Stimulated activated CD4-positive, alpha-beta T cell treated with anti-CD3 and anti-CD28 coated beads, TNF-alpha, amount 100 ng/mL, for 4 hours (primary cell): ENCODE results near the gene SVOPL.

Source experiments
- DNase-seq, 3 experiments: peaks; one replicate each; pipeline ENCODE4 v3.0.0-alpha.2; 2020; ENCODE audit warnings: low read depth in 3 of 3

SVOPL gene

GRCh38 chr7:138608275-138608674 is 92.9 kb downstream of the SVOPL start:
- DNase-seq = no peak

DNA sequence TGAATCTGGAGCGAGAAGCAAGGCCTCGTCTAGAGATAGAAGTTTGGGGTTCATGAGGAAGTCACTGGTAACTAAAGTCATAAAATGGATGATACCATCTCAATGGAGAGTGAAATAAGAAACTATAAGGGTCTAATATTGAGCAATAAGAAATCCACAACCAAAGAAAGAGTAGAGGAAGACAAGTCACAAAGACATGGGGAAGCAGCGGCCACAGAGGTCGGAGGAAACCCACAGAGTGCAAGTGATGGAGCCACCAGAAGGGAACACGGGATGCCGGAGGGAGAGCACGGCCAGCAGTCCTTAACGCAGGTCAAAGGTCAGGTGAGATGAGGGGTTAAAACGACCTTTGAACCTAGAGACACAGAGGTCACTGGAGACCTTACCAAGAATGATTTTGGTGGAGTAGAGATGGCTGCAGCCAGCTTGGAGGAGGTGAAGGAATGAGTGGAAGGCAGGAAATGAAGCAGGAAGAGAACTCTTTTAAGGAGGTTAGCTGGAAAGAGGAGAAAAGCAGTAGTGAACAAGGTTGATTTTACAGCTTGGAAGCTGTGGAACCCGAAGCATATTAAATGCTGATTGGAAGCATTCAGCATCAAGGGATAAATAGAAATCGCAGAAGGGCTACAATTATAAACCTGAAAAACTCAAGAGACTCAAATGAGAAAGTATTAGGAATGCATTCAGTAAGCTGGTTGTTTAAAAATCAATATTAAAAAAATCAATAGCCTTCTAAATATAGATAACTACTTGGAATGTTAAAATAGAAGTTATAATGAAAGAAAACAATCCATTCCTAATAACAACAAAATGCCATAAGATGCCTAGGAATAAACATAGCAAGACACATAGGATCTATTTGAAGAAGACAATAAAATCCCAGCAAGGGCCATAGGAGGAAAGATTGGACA is 93.7 kb downstream of the SVOPL start:
- DNase-seq = no peak

GRCh38 chr7:138606236-138606635 is 94.9 kb downstream of the SVOPL start:
- DNase-seq = no peak

DNA sequence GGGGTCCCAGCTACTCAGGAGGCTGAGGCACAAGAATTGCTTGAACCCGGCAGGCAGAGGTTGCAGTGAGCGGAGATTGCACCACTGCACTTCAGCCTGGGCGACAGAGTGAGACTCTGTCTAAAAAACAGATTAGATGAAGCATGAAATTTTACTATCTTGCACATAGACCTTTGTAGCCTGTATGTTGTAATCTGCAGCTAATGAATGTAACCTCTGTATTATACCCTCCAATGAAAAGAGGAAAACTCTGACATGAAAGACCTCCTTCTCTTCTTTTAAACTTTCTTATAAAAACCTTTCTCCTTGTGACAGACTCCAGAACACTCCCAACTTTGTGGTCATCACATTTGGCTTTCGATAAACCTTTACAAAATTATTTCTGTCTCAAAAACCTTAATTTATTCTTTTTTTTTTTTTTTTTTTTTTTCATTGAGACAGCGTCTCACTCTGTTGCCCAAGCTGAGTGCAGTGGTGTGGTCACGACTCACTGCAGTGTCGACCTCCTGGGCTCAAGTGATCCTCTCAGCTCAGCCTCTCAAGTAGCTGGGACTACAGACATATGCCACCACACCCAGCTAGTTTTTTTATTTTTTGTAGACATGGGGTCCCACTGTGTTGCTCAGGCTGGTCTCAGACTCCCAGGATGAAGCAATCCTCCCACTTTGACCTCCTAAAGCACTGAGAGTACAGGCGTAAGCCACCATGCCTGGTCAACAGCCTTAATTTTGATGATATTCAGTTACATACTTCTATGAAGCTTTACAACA is 97.4 kb downstream of the SVOPL start:
- DNase-seq = no peak

DNA sequence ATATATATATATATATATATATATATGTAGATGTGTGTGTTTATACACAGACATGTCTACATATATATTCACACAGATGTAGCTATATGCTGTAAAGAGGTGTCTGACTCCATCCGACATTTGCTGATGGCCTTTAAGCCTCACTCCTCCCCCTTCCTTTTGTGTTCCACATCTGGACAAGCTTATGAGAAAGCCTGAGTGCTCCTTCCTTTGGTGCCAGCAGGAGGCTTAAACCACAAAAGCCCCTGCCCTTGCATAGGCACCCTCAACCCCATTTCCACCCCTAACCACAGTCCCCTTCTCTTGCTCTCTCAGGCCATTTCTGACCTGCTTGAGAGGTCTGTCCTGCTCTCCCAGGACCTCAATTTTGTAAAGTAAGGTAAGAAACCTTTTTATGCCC is 98.7 kb downstream of the SVOPL start:
- no peak for DNase-seq

- DNase-seq = no peak
These were observed 105.7 kb downstream of the SVOPL start for GRCh38 chr7:138595454-138595853.

- DNase-seq = no peak
These were observed 111.0 kb downstream of the SVOPL start for GRCh38 chr7:138590154-138590553.

DNA sequence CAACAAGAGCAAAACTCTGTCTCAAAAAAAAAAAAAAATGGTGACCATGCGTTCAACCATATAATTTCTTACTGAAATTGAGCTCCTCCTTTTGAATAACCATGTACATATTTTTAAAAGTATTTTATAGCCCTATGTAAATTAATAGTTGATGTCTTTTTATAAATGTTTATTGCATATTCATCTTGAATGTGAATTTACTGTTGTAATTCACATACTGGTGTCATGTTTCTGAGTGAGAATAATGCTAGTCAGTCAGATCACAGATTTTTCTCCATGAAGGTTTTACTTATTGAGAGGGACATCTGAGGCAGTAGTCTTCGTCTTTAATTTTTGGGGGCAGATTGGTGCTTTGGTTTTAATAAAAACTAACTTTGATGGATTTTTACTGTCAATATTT is 112.2 kb downstream of the SVOPL start:
- no peak for DNase-seq

GRCh38 chr7:138587485-138587884 is 113.7 kb downstream of the SVOPL start:
- no peak for DNase-seq

DNA sequence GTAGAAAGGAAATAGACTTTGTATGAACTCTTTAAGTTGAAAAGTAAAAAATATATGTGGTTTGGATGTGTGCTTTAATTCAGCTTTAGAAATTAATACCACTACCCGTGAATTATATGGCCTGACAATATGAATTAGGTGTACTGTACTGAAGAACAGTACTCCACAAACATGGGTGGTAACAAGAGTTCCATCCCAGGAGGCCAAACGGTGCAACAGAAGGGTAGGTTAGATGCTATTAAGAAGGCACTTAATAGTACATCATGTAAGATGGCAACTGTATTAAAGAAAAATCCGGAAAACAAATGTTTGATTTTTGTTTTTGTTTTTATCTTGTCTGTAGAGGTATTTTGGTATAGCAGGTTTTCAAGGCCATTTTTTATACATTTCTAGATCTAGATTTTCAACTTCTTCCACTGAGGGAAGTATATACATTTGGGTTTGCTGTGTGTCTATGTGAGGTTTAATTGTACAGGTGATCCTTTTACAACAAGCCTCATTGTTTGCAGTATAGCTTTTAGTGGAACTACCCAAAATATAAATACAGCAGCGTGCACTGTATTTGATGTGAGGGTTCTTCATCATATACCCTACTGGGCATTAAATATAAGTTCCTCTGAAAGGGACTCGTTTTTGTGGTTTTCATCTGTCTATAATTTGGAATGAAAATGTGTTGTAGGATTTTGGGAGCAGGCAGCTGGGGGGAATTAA is 115.7 kb downstream of the SVOPL start:
- DNase-seq = no peak

DNA sequence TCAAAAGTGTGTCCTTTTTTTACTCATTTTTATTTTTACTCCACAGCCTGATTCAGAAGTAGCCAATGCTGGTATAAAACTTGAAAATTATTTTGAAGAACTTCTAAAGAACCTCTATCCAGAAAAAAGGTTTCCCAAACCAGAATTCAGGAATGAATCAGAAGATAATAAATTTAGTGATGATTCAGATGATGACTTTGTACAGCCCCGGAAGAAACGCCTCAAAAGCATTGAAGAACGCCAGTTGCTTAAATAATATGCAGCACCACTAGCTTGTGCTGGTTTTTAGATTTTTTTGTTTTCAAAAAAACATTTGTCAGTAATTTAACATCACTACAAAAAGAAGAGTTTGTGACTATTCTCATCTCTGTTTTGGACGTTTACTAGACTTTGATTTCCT is 116.5 kb downstream of the SVOPL start:
- DNase-seq = no peak

- no peak for DNase-seq
These were observed 116.9 kb downstream of the SVOPL start for GRCh38 chr7:138584283-138584682.

GRCh38 chr7:138581065-138581464 is 120.1 kb downstream of the SVOPL start:
- DNase-seq = no peak

DNA sequence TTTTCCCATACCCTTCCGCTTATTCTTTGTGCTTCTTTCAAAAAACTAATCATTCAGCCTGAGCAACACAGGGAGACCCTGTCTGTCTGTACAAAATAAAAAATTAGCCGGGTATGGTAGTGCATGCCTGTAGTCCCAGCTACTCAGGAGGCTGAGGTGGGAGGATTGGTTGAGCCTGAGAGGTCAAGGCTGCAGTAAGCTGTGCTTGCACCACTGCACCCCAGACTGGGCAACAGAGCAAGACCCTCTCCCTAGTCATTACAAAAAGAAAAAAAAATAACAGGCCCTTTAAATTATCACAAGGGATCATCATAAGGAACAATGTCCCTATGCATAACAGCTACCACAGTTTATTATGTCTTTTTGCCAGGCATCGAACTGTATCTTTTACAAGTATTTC is 121.5 kb downstream of the SVOPL start:
- DNase-seq = no peak

DNA sequence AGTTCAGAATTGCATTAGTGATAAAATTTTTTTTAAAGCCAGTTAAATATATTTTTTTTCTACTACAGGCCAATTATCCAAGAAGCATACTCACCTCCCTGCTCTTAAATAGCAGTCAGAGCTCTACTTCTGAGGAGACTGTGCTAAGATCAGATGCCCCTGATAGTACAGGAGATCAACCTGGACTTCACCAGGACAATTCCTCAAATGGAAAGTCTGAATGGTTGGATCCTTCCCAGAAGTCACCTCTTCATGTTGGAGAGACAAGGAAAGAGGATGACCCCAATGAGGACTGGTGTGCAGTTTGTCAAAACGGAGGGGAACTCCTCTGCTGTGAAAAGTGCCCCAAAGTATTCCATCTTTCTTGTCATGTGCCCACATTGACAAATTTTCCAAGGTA is 122.0 kb downstream of the SVOPL start:
- DNase-seq = no peak

- no peak for DNase-seq
These were observed 125.2 kb downstream of the SVOPL start for GRCh38 chr7:138575897-138576428.

DNA sequence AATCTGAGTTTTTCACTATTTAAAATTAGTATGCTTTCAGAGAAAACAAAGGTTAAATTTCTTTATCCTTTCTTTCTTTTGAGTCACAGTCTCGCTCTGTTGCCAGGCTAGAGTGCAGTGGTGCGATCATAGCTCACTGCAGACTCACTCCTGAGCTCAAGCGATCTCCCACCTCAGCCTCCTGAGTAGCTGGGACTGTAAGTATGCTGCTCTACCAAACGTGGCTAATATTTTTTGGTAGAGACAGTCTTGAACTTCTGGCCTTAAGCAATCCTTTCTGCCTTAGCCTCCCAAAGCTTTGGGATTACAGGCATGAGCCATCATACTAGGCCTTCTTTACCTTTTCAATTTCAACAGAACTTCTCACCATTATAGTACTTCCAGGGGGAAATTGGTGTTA is 127.4 kb downstream of the SVOPL start:
- DNase-seq = no peak

DNA sequence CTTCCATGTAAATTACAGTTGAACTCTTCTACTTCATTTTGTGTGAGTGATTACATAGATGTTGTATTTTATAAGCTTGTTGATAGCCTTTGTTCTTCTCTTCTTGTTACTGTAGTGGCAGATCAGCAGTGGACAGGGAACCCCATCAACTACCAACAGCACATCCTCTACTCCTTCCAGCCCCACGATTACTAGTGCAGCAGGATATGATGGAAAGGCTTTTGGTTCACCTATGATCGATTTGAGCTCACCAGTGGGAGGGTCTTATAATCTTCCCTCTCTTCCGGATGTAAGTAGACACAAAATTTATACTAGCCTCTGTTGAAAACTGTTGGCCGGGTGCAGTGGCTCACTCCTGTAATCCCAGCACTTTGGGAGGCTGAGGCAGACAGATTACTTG is 130.4 kb downstream of the SVOPL start:
- no peak for DNase-seq

GRCh38 chr7:138569418-138569817 is 131.7 kb downstream of the SVOPL start:
- DNase-seq = no peak

DNA sequence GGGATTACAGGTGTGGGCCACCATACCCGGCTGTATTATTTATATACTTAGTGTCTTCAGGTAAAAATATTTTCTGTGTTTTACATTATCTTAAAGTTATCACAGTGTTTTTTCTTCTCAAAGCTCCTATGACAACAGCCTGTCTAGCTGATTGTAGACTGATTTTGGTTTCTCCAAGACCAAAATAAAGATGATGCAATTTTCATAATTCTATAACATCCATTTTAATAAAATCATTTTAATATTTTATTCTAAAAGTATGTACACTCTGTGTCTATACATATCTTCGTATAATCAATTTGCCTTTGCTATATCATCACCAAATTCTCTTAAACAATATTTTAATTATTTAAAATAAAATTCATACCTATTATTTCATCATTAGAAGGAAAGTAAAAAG is 132.5 kb downstream of the SVOPL start:
- DNase-seq = no peak

DNA sequence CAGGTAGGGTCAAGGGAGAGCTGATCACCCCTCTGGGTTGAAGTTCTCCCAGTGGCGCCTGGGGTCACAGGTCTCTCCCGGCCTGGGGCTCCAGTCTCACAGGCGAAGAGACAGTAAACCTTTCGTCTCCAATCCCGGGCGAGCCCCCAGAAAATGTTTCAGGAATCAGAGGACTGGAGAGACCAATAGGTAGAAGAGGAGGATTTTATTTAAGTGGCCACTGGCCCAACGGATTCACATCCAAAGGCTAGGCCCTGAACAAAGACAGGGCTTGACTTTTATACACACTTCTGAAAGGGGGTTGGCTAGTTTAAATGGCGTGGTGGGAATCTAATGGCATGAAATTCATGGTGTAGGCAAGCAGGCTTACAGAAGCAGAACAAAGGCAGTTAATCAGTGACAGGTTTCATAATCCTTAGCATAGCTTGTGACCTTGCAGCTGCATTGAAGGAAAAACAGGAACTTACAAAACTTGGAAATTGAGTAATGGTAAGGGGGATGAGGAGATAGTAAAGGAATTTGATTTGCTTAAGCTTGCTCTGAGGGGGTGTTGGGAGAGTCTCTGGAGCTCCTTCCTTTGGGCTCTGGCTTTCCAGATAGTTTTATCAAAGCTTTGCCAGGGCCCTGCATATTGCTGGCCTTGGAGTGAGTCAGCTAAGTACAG is 135.6 kb downstream of the SVOPL start:
- DNase-seq = no peak

GRCh38 chr7:138565071-138565450 is 136.1 kb downstream of the SVOPL start:
- no peak for DNase-seq
